HFF-Myc (cell line): Measurements from ENCODE around the gene BLM.

Experiments
- DNase-seq: peaks from one replicate; pipeline ENCODE4 v3.0.0-alpha.2; 2011; ENCODE audit warnings: low read depth; ENCODE audit errors: extremely low read depth
- H3K4me3 ChIP-seq: replicated peaks from 2 replicates; pipeline ENCODE4 v1.5.1; 2011; ENCODE audit warnings: low read depth, mild to moderate bottlenecking, control low read depth, low read length
- TF ChIP-seq, protein P1 (sequence below): IDR thresholded peaks from 2 replicates; pipeline ENCODE4 v1.5.1; 2012; ENCODE audit warnings: mild to moderate bottlenecking, low read depth, low read length, control low read depth; ENCODE audit errors: missing control alignments

The BLM gene

DNA sequence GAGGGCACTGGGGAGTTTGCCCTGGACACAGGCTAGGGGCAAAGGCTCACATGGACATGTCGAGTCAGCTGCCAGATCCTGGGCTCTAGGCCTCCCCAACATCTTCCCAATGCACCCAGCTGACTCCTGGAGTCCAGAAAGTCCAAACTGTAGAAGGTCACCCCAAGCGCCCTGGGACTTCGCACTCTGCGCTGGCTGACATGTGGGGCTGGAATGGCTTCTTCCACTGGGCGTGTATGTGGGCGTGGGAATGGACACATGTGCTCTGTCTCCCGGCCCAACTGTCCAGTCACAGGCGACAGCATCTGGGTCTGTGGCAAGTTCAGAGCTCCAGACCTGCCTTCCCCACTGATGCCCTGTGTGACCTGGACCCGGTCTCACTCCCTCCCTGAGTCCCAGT, 138.0 kb downstream of the BLM start:
- H3K4me3 ChIP-seq, result no peak overlapping the region
- TF ChIP-seq, protein P1, sequence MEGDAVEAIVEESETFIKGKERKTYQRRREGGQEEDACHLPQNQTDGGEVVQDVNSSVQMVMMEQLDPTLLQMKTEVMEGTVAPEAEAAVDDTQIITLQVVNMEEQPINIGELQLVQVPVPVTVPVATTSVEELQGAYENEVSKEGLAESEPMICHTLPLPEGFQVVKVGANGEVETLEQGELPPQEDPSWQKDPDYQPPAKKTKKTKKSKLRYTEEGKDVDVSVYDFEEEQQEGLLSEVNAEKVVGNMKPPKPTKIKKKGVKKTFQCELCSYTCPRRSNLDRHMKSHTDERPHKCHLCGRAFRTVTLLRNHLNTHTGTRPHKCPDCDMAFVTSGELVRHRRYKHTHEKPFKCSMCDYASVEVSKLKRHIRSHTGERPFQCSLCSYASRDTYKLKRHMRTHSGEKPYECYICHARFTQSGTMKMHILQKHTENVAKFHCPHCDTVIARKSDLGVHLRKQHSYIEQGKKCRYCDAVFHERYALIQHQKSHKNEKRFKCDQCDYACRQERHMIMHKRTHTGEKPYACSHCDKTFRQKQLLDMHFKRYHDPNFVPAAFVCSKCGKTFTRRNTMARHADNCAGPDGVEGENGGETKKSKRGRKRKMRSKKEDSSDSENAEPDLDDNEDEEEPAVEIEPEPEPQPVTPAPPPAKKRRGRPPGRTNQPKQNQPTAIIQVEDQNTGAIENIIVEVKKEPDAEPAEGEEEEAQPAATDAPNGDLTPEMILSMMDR, result no peak
- DNase-seq, result no peak

DNA sequence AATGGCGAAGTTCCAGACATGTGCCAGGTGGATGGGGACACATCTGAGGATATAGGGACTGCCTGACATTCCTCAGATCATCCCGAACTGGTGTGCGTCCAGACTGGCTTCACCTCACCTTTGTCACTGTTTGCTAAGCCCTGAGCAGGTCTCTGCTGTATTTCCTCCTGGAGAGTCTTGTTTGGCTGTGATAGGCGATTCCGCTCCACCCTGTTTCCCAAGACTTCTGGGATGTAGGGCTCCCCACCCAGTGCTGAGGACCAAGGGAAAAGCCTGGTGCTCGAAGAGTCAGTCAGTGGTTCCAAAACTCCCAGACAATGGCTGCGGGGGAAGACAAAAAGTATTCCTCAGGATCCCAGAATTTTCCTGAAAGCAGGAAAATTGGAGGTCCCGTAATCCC, 140.2 kb downstream of the BLM start:
- H3K4me3 ChIP-seq, result no peak overlapping the region
- DNase-seq, result no peak
- TF ChIP-seq, protein P1, result no peak

DNA sequence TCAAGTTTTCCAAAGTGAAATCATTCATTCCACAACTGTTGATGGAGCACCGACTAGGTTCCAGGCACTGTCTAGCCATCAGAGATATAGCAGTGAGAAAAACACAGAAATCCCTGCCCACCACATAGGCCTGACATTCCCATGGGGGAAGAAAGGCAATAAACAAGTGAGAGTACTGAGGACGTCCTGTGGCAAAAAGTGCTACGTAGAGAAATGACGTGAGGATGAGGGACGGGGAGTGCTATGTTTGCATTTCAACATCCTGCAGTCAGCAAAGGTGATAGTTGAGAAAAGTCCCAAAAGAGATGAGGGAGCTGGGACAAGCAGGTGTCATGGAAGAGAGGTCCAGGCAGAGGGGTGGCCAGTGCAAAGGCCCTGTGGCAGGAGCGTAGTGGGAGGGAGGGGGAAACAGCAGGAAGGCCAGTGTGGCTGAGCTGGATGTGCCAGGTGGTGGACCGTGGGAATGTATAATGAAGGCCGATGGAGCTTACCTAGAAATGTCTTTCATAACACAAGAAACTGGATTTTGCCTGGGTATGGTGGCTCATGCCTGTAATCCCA, 140.8 kb downstream of the BLM start:
- TF ChIP-seq, protein P1, result no peak
- no peak for DNase-seq
- no peak overlapping the region for H3K4me3 ChIP-seq

DNA sequence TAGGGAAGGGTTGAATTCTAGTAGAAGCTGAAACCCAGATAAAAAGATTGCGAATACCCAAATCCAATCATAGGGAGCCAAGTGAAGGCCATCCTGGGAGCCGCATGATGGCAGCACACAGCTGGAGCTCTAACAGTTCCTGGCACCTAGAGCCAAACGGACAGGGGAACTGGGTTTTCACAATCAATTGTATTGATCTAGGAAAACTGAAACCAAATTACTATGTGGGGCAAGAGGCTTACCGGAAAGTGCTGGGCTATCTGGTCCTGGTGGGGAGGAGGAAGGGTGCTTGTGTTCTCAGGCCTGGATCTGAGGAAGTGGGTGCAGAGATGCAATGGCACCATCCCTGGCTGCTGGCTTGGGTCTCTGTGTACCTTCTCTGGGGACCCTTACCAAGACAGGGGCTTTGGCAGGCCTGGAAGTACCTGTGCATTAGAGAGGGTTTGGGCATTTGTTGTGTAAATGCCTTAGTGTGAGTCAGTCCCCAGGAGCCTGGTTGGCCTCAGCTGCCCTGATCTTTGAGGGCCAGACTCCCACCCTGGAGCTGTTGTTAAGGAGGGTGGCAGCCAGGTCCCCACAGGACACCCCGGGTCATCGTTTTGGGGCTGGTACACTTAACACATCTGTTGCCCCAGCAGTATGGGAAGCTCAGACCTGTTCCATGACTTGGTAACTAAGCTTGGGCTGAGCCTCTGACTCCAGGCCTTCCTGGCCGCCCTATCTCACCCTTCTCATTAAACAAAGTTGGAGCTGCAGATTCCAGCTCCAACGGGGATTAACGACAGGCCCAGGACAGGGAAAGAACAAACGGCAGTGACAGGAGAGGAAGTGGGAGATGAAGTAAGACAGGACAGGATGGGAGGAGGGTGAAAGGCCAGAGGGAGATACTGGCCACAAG, 142.3 kb downstream of the BLM start:
- TF ChIP-seq, protein P1, result no peak
- no peak for DNase-seq
- H3K4me3 ChIP-seq, result no peak overlapping the region

DNA sequence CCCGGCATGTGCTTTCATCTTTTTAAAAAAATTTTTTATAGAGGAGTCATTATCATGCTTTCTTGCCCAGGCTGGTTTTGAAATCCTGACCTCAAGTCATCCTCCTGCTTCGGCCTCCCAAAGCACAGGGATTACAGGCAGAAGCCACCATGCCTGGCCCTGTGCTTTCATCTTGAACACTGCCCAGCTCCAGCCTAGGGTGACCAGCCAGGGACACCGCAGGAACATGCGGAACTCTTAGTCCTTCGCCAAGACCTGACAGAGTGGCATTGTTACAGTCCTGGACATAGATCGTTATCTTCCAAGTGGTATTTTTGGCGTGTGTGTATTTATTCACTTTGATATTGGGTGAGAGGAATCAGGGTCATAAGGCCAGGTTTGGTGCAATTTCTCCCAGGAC, 143.3 kb downstream of the BLM start:
- no peak for DNase-seq
- H3K4me3 ChIP-seq, result no peak overlapping the region

DNA sequence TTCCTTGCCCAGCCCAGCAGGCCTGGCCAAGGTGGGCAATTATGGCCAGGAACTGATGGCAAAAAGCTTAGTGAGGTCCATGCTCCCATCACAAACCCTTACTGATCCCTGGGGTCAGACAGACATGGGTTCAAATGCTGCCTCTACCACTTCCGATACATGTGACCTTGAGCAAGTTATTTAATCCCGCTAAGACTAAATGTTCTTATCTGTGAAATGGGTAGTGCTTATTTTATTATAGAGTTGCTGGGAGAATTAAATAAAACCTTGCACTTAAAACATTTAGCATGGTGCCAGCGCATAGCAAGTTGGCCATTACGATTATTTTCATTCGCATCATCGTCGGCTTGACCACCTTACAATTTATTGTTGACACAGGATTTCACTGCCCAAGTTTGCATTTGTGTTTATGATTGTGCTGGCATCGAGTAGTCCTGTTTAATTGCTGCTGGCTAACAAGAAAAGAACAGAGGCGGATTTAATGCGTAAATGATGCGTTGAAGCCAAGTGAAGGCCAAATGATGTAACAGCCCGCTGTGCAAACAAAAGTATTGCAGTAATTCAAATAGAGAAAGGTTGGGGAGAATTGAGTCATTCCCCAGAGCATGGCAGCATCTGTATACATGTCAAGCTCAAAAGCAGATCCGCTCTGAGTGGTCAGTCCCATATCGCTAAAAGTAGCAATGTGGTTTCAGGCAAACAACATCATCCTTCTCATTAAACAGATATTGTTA, 144.0 kb downstream of the BLM start:
- H3K4me3 ChIP-seq, result no peak overlapping the region
- no peak for DNase-seq
- TF ChIP-seq, protein P1, result no peak

More for the DNA sequence above, 143.3 kb downstream of the BLM start:
- TF ChIP-seq, protein P1, result no peak
